Stimulated activated naive CD4-positive, alpha-beta T cell (primary cell): Measurements from ENCODE around the gene CELF2.
A peak's percentile ranks its signal among the peaks of the same experiment; 100 is the strongest.

ENCODE experiments used
- DNase-seq, 6 experiments: peaks; one replicate each; lab custom pipeline; 2025; lab: John Stamatoyannopoulos, UW

The CELF2 gene

GRCh38 chr10:11004144-11005077 is 13.3 kb upstream of the CELF2 start:
- DNase-seq: no peak

GRCh38 chr10:11005725-11006427 is 11.8 kb upstream of the CELF2 start:
- DNase-seq: no peak

- no peak for DNase-seq
Observed at GRCh38 chr10:11006428-11006825, 11.2 kb upstream of the CELF2 start.

- DNase-seq: no peak
Observed at GRCh38 chr10:11007476-11008020, 10.1 kb upstream of the CELF2 start.

- DNase-seq: peak in 5 of 6 experiments; percentile 5 to 68 (median 45)
Observed at GRCh38 chr10:11009471-11010308, 8.0 kb upstream of the CELF2 start.

GRCh38 chr10:11010582-11010981 is 7.1 kb upstream of the CELF2 start:
- DNase-seq: no peak

- no peak for DNase-seq
Observed at GRCh38 chr10:11011436-11011835, 6.2 kb upstream of the CELF2 start.

GRCh38 chr10:11011984-11012383 is 5.7 kb upstream of the CELF2 start:
- DNase-seq: no peak

- DNase-seq: no peak
Observed at GRCh38 chr10:11012421-11013295, 5.0 kb upstream of the CELF2 start.

GRCh38 chr10:11013836-11014235 is 3.8 kb upstream of the CELF2 start:
- DNase-seq: no peak

- no peak for DNase-seq
Observed at GRCh38 chr10:11014671-11015445, 2.8 kb upstream of the CELF2 start.

- no peak for DNase-seq
Observed at GRCh38 chr10:11015446-11015934, 2.2 kb upstream of the CELF2 start.

GRCh38 chr10:11017000-11017569 is 587 bp upstream of the CELF2 start:
- peak in 1 of 6 experiments; percentile 29 for DNase-seq

- DNase-seq: no peak
Observed at GRCh38 chr10:11018432-11018841, 765 bp downstream of the CELF2 start.

GRCh38 chr10:11018855-11019631 is 1.4 kb downstream of the CELF2 start:
- DNase-seq: no peak

GRCh38 chr10:11019724-11020547 is 2.3 kb downstream of the CELF2 start:
- no peak for DNase-seq

GRCh38 chr10:11020548-11020942 is 2.9 kb downstream of the CELF2 start:
- DNase-seq: no peak

- DNase-seq: no peak
Observed at GRCh38 chr10:11022213-11022612, 4.5 kb downstream of the CELF2 start.
